GM12864 (cell line): Measurements from ENCODE around the gene PHF21A.

Source experiments
- DNase-seq: peaks from one replicate; pipeline ENCODE4 v3.0.0-alpha.2; 2011; ENCODE audit warnings: low read depth
- H3K4me3 ChIP-seq: 2 replicates; pipeline ENCODE4 v1.5.1; 2011; ENCODE audit warnings: mild to moderate bottlenecking, low read depth, low read length, control low read depth
- TF ChIP-seq, protein P1 (sequence below): IDR thresholded peaks from 2 replicates; pipeline ENCODE4 v1.5.1; 2011; ENCODE audit warnings: low read depth, mild to moderate bottlenecking, moderate library complexity, low read length, control low read depth, inconsistent platforms; ENCODE audit errors: missing control alignments

PHF21A gene

DNA sequence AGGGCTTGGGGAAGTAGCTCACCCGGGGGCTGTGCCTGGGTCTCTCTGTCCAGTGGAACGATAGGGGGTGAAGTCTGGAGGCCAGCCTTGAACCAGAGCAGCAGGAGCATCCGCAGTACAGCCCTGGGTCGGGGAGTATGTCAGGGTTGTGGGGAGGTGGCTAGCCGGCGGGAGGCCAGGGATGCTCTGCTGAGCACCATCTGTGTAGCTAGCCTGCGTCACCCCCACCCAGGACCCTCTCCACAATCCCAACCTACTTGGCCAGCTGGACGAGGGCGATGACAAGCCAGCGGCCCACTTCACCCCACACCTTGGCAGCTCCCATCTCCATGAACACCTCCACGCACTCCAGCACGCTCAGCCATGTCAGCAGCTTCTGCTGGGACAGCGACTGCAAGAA lies 205.8 kb downstream of the PHF21A start:
- H3K4me3 ChIP-seq = no peak overlapping the region
- TF ChIP-seq, protein P1, sequence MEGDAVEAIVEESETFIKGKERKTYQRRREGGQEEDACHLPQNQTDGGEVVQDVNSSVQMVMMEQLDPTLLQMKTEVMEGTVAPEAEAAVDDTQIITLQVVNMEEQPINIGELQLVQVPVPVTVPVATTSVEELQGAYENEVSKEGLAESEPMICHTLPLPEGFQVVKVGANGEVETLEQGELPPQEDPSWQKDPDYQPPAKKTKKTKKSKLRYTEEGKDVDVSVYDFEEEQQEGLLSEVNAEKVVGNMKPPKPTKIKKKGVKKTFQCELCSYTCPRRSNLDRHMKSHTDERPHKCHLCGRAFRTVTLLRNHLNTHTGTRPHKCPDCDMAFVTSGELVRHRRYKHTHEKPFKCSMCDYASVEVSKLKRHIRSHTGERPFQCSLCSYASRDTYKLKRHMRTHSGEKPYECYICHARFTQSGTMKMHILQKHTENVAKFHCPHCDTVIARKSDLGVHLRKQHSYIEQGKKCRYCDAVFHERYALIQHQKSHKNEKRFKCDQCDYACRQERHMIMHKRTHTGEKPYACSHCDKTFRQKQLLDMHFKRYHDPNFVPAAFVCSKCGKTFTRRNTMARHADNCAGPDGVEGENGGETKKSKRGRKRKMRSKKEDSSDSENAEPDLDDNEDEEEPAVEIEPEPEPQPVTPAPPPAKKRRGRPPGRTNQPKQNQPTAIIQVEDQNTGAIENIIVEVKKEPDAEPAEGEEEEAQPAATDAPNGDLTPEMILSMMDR = no peak
- DNase-seq = no peak

DNA sequence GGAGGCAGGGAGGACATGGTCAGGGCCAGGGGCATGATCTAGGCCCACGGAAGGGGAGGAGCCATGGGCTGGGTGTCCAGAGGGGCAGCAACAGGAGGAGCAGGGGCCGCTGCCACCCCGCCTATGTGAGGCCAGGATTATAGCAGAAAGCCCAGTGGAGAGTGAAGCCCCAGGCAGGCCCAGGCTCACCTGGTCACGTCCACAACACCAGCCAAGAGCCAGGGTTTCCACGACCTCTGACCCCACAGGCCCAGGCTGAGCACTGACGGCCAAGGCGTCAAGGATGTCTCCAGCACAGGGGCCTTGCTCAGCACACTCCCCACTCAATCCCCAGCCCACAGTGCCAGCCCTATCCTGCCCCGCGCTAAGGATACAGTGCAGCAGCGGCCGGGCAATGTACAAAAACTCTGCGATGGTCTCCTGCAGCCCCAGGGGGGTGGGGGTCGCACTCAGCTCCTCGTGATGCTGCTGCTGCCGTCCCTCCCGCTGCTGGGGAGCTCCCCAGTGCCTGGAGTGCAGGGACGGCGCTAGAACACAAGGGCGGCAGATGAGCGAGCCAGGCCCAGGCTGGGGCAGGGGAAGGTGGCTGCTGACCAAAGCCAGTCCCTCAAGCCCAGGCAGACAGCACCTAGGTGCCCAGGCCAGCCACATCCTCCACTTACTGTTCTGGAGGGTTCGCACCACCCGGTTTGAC lies 207.2 kb downstream of the PHF21A start:
- H3K4me3 ChIP-seq = no peak overlapping the region
- no peak for DNase-seq
- TF ChIP-seq, protein P1 = no peak

- no peak for DNase-seq
- TF ChIP-seq, protein P1 = no peak
- no peak overlapping the region for H3K4me3 ChIP-seq
Measured at GRCh38 chr11:45913514-45913913, 207.7 kb downstream of the PHF21A start.

- TF ChIP-seq, protein P1 = no peak
- no peak overlapping the region for H3K4me3 ChIP-seq
- DNase-seq = no peak
Measured at GRCh38 chr11:45910623-45911022, 210.6 kb downstream of the PHF21A start.

- TF ChIP-seq, protein P1 = no peak
- no peak for DNase-seq
- H3K4me3 ChIP-seq = no peak overlapping the region
Measured at GRCh38 chr11:45909594-45910475, 211.4 kb downstream of the PHF21A start.

DNA sequence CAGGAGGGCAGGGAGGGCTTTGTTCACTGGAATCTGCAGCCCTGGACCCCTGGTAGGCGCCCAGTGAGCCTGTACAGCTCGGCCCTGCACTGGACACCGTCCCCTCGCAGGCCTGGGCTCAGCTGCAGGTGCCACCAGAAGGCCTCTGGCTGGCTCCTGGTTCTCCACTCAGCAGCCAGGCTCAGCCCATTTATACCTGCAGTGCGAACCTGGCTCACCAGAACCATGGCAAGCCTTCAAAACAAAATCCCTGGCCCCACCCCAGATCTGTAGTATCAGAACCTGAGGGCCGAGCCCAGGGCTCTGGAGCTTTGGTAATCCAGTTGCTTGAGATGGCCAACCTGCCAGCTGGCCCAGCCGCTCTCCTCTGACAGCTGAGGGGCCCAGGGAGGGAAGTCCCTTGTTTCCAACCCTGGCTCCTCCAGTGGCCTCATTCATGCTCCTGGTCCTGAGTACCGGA lies 213.3 kb downstream of the PHF21A start:
- TF ChIP-seq, protein P1 = no peak
- no peak overlapping the region for H3K4me3 ChIP-seq
- DNase-seq = no peak
